WTC11 (cell line): ENCODE measurements around the gene PXT1. TPM values are rescaled to one million over a fixed set of nuclear protein-coding genes. Genes with fewer than 3 reads are reported as not detected.

Source experiments
- ATAC-seq: fragments of 200-7000 bp; cut with Tn5 transposase; 2 replicates; pipeline ENCODE4 v1.10.0; 2021; ENCODE audit warnings: mild to moderate bottlenecking, moderate library complexity
- CTCF ChIA-PET: fragments of 300-600 bp; sonication (Branson Sonifier 250); formaldehyde crosslinking; loops from one replicate; lab custom pipeline; 2021; ENCODE audit warnings: antibody characterized with exemption; lab: Charles Lee
- POLR2A ChIA-PET: fragments of 350-600 bp; sonication (Branson Sonifier 250); formaldehyde crosslinking; loops from one replicate; lab custom pipeline; 2021; ENCODE audit warnings: antibody characterized with exemption; lab: Charles Lee
- DNase-seq: peaks from one replicate; pipeline ENCODE4 v3.0.0; 2021; ENCODE audit warnings: low spot score
- H3K27ac Mint-ChIP-seq: 2 replicates; pipeline ENCODE4 v1.8.0; 2021; ENCODE audit warnings: mixed read lengths
- H3K27me3 Mint-ChIP-seq: 2 replicates; pipeline ENCODE4 v1.8.0; 2021; ENCODE audit warnings: low read depth, mild to moderate bottlenecking, moderate library complexity, mixed read lengths
- H3K36me3 Mint-ChIP-seq: 2 replicates; pipeline ENCODE4 v1.8.0; 2021; ENCODE audit warnings: mixed read lengths
- H3K4me1 Mint-ChIP-seq: 2 replicates; pipeline ENCODE4 v1.8.0; 2022; ENCODE audit warnings: mixed read lengths
- H3K4me3 Mint-ChIP-seq: 2 replicates; pipeline ENCODE4 v1.8.0; 2021; ENCODE audit warnings: mild to moderate bottlenecking, moderate library complexity, mixed read lengths
- H3K9me3 Mint-ChIP-seq: 2 replicates; pipeline ENCODE4 v1.8.0; 2021; ENCODE audit warnings: mixed read lengths
- ATF1 ChIP-seq: sonication (generic); formaldehyde crosslinking; IDR thresholded peaks from 2 replicates; pipeline ENCODE4 v1.8.1; 2023; ENCODE audit warnings: mild to moderate bottlenecking, moderate library complexity, missing genetic modification reagents
- ATF3 ChIP-seq: sonication (generic); formaldehyde crosslinking; conservative IDR thresholded peaks from 2 replicates; pipeline ENCODE4 v1.8.1; 2022; ENCODE audit warnings: mild to moderate bottlenecking, missing genetic modification reagents
- E2F4 ChIP-seq: sonication (generic); formaldehyde crosslinking; IDR thresholded peaks from 2 replicates; pipeline ENCODE4 v1.8.1; 2022; ENCODE audit warnings: low read depth, mild to moderate bottlenecking, moderate library complexity, missing genetic modification reagents, borderline replicate concordance
- GRHL2 ChIP-seq: fragments of 250-450 bp; sonication (Bioruptor Pico); IDR thresholded peaks from 2 replicates; pipeline ENCODE4 v1.8.0; 2022; ENCODE audit warnings: mild to moderate bottlenecking, moderate library complexity; ENCODE audit not compliant: insufficient replicate concordance, severe bottlenecking
- JUN ChIP-seq: sonication (generic); formaldehyde crosslinking; IDR thresholded peaks from 2 replicates; pipeline ENCODE4 v1.8.0; 2023; ENCODE audit warnings: mild to moderate bottlenecking, missing genetic modification reagents
- MLX ChIP-seq: sonication (generic); formaldehyde crosslinking; IDR thresholded peaks from 2 replicates; pipeline ENCODE4 v1.8.1; 2023; ENCODE audit warnings: mild to moderate bottlenecking, missing genetic modification reagents, moderate library complexity
- RELA ChIP-seq: sonication (generic); formaldehyde crosslinking; IDR thresholded peaks from 2 replicates; pipeline ENCODE4 v1.8.1; 2022; ENCODE audit warnings: missing genetic modification reagents, mild to moderate bottlenecking, borderline replicate concordance
- SMAD4 ChIP-seq: sonication (generic); formaldehyde crosslinking; IDR thresholded peaks from 2 replicates; pipeline ENCODE4 v1.8.0; 2022; ENCODE audit warnings: mild to moderate bottlenecking, missing genetic modification reagents
- TCF7 ChIP-seq: sonication (generic); formaldehyde crosslinking; IDR thresholded peaks from 2 replicates; pipeline ENCODE4 v1.8.0; 2022; ENCODE audit warnings: mild to moderate bottlenecking, low read depth, missing genetic modification reagents, moderate library complexity
- USF2 ChIP-seq: sonication (generic); formaldehyde crosslinking; IDR thresholded peaks from 2 replicates; pipeline ENCODE4 v1.8.1; 2023; ENCODE audit warnings: mild to moderate bottlenecking, missing genetic modification reagents, moderate library complexity
- ZNF138 ChIP-seq: sonication (generic); formaldehyde crosslinking; conservative IDR thresholded peaks from 2 replicates; pipeline ENCODE4 v1.8.1; 2022; ENCODE audit warnings: mild to moderate bottlenecking, moderate library complexity, missing genetic modification reagents
- ZNF263 ChIP-seq: sonication (generic); formaldehyde crosslinking; IDR thresholded peaks from 2 replicates; pipeline ENCODE4 v1.8.1; 2022; ENCODE audit warnings: low read depth, mild to moderate bottlenecking, moderate library complexity, missing genetic modification reagents
- ZNF317 ChIP-seq: sonication (generic); formaldehyde crosslinking; IDR thresholded peaks from 2 replicates; pipeline ENCODE4 v1.8.1; 2023; ENCODE audit warnings: low read depth, mild to moderate bottlenecking, moderate library complexity, missing genetic modification reagents, borderline replicate concordance
- ZNF423 ChIP-seq: fragments of 250-450 bp; sonication (Bioruptor Pico); IDR thresholded peaks from 2 replicates; pipeline ENCODE4 v2.1.2; 2022; ENCODE audit warnings: mild to moderate bottlenecking, moderate library complexity
- ZNF425 ChIP-seq: fragments of 250-450 bp; sonication (Bioruptor Pico); conservative IDR thresholded peaks from 2 replicates; pipeline ENCODE4 v1.9.0; 2021; ENCODE audit warnings: mild to moderate bottlenecking
- ZNF512 ChIP-seq: sonication (generic); formaldehyde crosslinking; IDR thresholded peaks from 2 replicates; pipeline ENCODE4 v1.8.1; 2022; ENCODE audit warnings: missing genetic modification reagents, borderline replicate concordance
- total RNA-seq: library from RNA; stranded (reverse); gene quantifications from 3 replicates; pipeline ENCODE4 v1.2.3, GENCODE V29; 2021

PXT1 gene
- total RNA-seq, 1 experiment from 2014 or later = 0.15 TPM

GRCh38 chr6:36392621-36393020 lies 50.0 kb downstream of the PXT1 start:
- ATAC-seq (no peak; the same call in 1 of the 2 replicates), DNase-seq (peak; percentile 35)
- Mint-ChIP-seq H3K9me3 (peaks cover 10% of the 10 kb centered on the region), H3K36me3 (0 out of 2 replicates have a peak, but pooled peaks cover 3% of the 10 kb centered on the region), H3K4me1 (peaks cover 5% of the 10 kb centered on the region), H3K27me3 (peaks cover 29% of the 10 kb centered on the region), H3K4me3 (no peak overlapping the region), H3K27ac (no peak overlapping the region)
- TF ChIP-seq ZNF423 (CRISPR knock-in tag) (no peak), ZNF425 (CRISPR knock-in tag) (no peak), ZNF138 (CRISPR knock-in tag) (no peak), GRHL2 (CRISPR knock-in tag) (no peak), ATF3 (no peak), RELA (CRISPR knock-in tag) (no peak), E2F4 (CRISPR knock-in tag) (no peak), MLX (CRISPR knock-in tag) (no peak), ZNF317 (CRISPR knock-in tag) (no peak)
- ChIA-PET CTCF (interaction anchor here (1.2 kb wide), 1 partner anchor 31 kb away, joined by 3 read pairs; no protein-coding TSS in a partner anchor), POLR2A (no interaction called here)

GRCh38 chr6:36389353-36389752 lies 53.3 kb downstream of the PXT1 start:
- Mint-ChIP-seq H3K27ac (no peak overlapping the region), H3K9me3 (peaks cover 10% of the 10 kb centered on the region), H3K4me3 (no peak overlapping the region), H3K36me3 (0 out of 2 replicates have a peak, but pooled peaks cover 3% of the 10 kb centered on the region), H3K27me3 (peaks cover 59% of the 10 kb centered on the region), H3K4me1 (peaks cover 17% of the 10 kb centered on the region)
- ChIA-PET POLR2A (no interaction called here), CTCF (no interaction called here)
- ATAC-seq (no peak), DNase-seq (no peak)
- TF ChIP-seq USF2 (CRISPR knock-in tag) (no peak), ZNF423 (CRISPR knock-in tag) (no peak), GRHL2 (CRISPR knock-in tag) (no peak), SMAD4 (CRISPR knock-in tag) (no peak), ZNF512 (CRISPR knock-in tag) (no peak), TCF7 (CRISPR knock-in tag) (no peak), JUN (CRISPR knock-in tag) (no peak), ZNF263 (CRISPR knock-in tag) (no peak), ATF1 (CRISPR knock-in tag) (no peak)
